Measurements from ENCODE around the gene KCNMA1.

KCNMA1 gene

DNA sequence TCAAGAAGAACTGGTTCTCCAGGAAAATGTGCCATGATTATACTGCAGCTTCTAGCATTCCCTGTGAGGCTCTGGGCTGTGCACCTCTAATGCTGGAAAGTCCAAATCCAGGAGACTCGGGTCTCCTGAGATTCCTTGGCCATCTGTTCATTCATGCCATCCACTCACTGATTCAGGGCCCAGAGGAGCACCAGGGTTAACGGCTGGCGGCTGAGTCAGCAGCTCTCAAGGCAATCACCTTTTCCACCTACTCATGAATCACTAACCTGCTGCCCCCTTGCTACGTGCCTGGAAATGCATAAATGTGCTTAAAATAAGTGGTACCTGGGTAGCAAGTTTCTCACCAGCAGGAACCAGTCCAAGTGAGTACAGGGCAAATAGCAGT lies 132.7 kb downstream of the KCNMA1 start:
- DNase-seq, result peak in 1 of 2 experiments; percentile 24

DNA sequence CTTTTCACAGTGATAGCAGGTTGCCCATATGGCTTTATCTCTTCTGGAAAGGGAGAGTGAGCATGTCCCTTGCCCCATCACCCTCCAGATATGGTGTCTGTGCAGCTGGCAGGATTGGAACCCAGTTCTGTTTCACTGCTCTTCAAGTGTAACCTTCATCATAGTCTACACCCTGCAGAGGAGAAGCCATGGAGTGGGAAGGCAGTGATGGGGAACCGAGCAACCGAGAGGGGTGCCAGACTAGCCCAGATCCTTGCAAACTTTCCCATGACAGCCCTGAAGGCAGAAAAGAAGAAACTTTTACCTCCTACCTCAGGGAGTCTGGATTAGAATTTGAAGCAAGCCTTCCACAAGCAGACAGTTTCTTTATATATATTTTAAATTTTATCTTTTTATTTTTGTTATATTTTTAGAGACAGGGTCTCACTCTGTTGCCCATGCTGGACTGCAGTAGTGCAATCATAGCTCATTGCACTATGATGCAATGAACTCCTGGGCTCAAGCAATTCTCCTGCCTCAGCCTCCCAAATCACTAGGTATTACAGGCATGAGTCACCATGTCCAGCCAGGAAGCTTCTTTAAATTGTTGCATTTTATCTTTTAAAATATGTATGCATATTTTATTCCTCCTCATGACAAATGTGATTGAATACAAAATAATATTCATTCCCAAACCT lies 133.3 kb downstream of the KCNMA1 start:
- no peak for DNase-seq

DNA sequence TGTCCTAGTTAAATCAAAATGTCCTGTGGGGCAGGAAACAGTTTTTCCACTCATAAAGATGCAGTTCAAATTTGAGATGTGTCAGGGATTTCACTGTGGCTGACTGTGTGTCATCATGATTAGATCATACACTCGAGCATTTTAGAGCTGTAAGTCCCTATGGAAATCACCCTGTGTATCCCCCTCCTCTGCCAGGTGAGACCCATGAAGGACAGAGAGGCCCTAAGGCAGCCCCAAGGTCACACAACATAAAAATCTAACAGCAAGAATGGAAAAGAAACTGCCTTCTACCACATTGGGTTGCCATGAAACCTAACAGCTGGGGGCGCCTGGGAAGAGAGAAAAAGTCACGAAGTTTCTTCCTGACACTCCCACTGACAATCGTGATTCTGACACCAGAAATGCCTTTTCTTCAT lies 135.8 kb downstream of the KCNMA1 start:
- no peak for DNase-seq

DNA sequence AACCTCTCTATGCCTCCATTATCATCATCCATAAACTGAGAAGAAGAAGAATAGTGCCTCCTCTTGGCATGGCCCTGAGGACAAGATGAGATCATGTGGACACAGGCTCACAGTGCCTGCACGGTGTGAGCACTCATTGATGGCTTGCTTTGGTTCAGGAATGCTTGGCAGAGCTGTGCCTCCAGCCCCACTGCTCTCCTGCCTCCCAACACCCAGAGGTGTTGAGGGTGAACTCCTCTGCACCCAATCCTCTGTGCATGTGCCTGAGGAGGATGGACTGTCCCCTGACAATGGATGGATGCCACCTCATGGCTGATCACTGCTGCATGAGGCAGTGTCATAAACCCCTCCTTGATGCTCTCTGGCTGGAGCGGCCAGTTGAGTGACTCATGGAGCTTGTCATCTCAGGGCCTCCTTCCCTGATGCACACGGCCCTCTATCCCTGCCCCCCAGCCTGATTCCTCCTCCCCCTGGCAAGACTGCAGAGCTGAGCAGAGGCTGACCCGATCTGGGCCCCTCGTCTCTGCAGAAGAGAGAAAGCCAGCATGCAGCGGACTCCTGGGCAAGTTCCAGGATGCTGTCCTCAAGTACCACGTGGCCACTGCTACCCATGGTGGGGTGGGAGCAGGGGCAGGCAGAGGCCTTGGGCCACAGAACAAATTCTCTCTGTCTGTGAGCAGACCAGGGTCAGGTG lies 136.3 kb downstream of the KCNMA1 start:
- DNase-seq, result peak in 1 of 2 experiments; percentile 38

DNA sequence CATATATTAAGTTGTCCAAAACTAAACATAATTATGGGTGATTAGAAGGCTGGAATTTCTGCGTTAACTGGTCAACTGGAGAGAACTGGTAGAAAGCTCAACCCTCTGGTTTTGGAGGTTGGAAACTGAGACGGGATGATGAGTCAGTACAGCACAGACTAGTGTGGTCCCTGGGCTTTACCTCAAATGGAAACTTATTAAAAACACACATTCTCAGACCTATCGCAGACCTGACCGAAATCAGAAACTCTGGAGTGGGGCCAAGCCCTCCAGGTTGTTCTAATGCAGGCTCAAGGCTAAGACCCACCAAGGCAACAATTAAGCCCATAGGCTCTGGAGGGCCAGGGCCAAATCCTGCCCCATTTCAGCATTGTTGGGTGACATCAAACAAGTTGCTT lies 136.9 kb downstream of the KCNMA1 start:
- no peak for DNase-seq

DNA sequence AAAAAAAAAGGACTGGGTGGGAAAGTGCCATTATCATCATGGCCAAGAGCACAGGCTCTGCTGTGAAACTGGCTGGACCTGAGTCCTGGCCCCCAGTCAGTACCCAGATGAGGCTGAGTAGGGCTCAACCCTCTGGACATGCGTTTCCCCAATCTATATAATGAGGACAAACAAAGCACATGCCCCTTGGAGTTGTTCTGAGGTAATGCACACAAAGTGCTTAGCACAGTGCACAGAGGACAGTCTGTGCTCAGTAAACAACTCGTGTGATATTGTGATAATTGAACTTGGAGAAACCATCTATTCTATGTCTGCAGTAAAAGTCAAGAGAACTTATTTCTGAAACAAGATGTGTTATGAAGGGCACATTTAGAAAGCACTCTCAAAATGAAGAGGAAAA lies 138.8 kb downstream of the KCNMA1 start:
- DNase-seq, result no peak

DNA sequence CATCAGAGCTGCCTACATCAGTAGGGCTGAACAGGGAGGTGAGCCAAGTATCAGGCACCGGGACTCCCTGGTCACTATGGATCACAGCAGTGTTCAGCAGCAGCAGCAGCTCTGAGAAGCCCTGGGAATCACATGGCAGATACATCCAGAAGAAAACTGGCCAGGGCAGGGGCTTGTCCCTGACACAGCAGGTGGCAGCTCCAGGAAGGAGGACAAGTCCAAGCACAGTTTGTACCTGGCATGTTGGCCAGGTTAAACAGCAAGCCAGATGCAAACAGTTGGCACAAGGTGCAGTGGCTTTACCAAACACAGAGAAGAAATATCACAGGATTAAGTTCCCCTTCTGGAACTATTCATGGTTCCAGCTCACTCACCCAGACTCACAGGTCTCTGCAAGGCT lies 139.4 kb downstream of the KCNMA1 start:
- no peak for DNase-seq

DNA sequence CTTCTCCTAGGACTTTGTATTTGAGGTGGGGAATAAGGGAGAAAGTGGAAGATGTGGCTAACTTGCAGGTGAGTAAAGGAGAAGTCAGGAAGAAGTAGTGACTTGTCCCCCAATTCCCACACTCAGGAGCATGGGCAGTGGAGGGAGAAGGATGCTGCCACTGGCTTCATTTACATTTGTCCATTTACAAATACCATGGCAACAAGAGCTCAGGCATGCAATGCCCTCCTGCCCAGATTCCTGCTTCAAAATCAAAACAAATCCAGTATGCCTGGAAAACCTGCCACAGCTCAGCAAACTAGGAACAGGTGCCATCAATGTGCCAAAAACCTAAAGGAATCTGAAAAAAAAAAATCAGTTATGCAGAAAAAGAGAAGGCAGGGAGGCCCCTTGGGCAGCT lies 139.9 kb downstream of the KCNMA1 start:
- no peak for DNase-seq

DNA sequence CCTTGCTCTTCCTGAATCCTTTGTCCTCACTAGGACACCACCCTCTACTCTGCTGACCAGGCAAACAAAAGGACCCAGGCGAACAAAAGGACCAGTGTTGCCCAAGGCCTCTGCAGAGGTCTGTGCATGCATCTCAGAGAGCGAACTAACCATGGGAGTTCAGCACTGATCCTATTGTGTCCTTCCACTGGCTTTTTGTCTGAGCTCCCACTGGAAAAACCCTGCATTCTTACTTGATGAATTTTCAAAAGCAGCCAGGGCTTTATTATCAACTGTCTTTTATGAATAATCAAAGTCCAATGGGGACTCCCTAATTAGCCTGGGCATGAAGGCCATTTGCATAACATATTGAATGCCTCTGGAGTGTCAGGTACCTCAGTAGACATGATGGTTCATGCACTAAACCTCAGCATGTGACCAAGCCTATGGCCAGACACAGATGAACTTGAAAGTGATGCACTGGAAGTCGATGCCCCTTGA lies 140.6 kb downstream of the KCNMA1 start:
- DNase-seq, result no peak

DNA sequence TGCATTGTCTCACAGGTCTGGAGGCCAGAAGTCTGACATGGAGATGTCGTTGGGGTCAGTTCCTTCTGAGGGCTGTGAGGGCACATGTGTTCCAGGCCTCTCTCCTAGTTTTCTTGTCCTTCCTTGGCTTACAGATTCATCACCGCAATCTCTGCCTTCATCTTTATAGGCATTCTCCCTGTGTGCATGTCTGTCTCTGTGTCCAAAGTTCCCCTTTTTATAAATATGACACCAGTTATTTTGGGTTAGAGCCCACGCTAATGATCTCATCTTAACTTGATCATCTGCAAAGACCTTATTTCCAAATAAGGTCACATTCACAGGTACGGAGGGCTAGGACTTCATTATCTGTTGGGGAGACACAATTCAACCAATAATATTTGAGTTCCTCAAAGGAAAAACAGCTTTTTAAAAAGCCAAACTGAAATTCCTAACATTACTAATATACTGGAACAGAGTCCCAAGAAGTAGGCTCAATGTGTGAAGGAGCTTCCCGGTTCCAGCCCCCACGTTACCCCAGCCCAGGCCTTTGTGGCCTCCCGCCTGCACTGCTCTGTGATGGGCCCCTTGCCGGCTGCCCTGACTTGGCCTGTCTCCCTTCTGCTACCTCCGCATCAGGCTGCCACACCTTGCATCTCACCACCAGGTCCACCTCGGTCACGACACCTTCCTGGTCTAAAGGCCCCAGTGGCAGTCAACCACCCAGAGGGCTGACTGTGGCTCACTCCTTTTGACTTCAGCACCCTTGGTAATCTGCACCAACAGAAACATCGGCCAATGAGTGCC lies 142.7 kb downstream of the KCNMA1 start:
- DNase-seq, result no peak

DNA sequence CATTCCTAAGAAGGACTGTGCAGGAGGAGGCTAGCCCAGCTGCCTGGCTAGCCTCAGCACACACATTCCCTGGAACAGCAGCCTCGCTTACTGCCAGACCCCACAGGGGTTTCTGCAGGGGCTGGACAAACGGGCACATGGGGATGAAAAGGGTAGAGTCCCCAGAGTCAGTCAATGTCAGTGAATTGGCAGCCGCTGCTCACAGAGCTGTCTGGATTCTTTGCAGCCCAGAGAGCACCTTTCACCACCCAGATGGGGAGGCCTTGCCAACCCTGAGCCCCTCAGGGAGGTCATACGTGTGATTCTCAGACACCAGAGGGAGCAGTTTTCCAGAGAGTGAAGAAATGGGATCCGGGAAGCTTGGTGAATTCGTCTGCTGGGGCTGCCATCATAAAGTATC lies 143.3 kb downstream of the KCNMA1 start:
- DNase-seq, result peak; percentile 65 to 73

DNA sequence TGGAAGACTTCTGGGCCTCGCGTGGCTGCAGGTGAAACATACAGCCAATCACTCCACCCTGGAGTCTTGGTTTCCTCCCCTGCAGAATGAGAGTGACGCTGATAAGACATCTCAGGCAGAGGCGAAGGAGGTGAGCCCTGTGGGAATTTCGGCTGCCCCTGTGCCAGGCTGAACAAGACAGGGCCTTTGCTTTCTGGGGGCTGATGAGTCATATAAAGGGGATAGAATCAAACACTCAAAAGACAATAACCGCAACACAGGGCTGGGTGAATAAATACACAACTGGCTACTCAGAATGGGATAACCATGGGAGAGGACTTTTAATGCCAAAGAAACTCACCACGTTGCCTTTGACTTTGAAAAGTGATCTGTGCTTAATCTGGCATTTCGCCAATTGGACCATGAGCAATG lies 143.8 kb downstream of the KCNMA1 start:
- DNase-seq, result no peak

DNA sequence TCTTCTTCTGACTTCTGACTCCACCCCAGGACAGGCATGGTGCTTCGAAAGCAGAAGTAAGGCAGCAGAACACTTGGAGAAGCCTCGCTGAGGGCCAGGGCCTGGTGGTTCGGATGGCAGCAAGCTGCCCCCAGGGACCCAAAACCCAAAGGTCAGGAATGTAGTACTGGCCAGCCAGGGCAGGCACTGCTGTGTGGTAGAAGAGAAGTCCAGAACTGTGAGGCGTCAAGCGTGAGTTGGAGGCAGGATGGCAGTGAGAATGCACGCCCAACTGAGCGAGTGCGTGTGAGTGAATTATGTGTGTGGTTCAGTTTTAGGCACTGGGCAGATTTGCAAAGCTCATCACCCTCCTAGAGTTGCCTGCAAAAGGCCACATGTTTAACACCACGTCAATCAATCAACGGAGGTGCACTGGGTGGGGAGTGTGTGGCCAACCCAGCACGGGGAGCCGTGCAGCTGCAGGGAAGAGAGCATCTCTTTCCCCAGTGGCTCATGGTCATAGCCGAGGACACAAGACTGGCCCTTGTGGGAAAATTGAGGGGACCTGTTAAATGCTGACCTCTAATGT lies 144.3 kb downstream of the KCNMA1 start:
- DNase-seq, result no peak

DNA sequence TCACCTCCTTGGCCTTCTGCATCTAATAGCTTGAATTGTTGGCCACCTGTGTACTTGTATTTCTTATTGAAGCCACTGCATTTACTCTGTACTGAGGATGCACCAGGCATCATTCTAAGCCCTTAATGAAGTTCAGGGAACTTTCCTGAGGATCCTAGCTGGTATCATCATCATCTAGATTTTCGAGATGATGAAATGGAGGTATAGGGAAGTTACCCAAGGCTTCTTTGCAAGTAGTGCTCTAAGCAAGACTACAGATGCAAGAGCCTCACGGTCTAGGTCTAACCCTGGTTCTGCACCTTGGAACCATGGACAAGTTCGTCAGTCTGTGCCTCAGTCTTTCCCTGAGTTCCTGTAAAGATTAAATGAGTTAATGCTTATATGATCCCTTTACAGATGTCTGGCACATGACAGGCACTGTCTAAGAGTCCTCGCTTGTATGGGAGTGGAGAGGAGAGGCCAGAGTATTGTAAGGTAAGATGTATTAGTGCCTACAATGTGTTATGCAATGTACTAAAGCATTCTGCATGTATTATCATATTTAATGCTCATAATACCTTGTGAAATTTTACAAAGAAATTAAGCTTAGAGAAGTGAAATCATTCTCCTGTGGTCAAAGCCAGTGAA lies 145.1 kb downstream of the KCNMA1 start:
- DNase-seq, result no peak

DNA sequence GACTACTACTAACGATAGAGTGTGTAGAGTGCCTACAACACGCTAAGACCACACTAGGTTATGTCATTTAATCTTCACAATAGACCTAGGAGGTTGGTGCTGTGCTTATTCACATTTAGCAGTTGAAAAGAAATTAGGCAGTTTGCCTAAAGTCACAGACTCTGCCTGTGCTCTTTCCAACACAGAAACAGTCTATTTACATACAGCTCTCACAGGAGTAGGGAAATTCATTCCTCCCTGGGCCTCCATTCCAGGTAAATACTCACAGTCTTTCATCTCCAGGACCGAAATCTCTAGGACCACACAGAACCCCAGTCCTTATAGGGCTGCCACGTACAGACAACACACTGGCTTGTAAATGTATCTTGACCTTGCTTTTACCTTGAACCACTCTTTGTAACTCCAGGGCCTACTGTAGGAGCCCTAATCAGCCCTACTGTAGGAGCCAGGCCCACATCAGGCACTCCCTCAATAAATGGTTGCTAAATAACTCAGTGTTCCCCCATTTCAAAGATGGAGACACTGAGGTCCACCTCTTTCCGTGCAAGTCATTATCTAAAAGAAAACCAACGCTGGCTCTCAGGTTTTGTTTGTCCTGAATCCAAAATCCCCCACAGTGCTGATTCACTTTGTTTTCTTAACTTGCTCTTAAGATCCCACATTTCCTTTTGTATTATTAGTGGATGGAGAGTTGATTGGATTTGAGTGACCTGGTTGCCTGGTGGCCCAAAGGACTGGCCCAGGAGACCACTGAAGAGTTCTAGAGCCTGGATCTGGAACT lies 146.9 kb downstream of the KCNMA1 start:
- DNase-seq, result no peak

DNA sequence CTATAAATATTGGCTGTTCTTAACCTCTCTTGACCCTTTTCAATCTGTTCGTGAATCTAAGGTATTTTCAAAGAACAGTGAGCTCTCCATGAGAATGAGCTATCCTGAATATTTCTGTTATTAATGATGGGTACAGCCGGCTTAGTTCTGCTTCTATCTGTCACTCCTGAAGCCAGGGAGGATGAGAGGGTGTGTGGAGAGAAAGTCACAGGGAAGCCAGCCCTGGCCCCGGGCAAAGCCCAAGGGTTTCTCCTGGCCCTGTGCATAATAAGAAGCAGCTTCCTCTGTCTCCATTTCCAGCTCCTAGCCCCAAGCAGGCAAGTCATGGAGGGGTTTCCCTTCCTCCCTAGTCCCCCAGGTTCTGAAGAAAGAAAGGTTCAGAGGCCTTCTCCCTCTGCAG lies 151.1 kb downstream of the KCNMA1 start:
- no peak for DNase-seq

DNA sequence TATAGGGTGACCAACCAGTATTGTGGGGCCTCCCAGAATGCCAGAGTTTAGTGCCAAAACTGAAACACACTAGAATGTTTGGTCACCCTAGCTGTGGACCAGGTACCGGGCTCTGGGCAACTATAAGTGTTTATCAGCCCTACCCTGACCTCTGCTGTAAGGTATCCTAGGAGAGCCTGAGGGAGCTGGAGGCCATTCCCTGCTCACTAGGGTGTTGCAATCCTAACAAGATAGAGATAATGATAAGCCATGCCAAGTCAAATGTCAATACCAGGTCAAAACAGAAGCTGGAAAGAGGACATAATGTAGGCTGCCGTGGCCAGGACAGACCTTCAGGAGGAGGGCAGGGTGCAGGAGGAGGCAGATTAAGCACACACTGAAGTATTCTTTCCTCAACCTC lies 151.8 kb downstream of the KCNMA1 start:
- DNase-seq, result no peak

DNA sequence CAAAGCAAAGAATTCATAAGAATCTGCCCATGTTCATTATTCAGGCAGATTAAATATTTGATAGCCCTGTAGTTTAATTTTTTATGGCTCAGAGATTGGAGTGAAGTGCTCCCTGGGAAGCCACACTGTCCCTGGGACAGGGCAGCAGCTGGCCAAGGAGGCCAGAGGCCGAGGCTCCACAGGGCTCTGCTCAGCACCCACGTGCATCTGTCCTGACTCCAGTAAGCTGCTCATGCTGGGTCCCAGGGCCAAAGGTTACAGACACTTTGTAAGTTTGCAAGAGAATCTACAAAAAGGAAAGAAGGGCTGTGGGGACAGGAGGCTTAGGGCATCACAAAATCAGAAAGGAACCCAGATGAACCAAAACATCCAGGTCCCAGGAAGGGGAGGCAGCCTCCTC lies 155.5 kb downstream of the KCNMA1 start:
- no peak for DNase-seq

DNA sequence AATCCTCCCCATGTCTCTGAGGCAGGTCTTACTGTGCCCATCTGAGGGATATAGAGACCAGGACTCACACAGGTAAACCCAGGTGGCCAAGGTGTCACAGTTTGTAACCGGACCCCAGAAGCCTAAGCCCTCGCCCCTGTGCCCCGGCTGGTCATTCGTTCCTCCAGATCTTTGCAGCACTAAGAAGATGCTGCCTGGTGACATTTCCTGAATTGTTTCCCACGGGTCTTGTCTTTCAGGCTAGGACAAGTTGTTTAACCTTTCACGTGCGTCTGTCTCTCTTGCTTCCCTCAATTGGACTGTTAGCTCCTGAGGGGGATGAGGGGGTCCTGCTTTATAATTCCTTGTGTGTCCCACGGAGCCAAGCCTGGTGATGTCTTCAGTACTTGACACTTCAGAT lies 158.0 kb downstream of the KCNMA1 start:
- DNase-seq, result no peak

DNA sequence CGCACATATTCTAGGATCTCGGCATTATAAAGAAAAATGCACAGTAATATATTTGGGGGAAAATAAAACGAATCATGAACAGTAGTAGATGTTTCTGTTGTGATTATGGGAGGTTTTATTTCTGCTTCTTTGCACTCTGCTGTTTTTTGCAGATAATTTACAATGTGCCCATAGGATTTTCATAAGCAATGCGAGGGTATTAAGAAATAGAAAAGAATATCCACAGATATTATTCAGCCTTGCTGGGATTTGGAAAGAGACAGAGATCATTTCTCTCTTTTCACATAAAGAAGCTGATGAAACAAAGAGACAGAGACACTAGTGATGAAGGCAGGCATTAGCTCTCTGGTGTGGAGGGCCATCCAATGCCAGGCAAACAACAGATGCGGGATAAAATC lies 158.6 kb downstream of the KCNMA1 start:
- DNase-seq, result no peak

DNA sequence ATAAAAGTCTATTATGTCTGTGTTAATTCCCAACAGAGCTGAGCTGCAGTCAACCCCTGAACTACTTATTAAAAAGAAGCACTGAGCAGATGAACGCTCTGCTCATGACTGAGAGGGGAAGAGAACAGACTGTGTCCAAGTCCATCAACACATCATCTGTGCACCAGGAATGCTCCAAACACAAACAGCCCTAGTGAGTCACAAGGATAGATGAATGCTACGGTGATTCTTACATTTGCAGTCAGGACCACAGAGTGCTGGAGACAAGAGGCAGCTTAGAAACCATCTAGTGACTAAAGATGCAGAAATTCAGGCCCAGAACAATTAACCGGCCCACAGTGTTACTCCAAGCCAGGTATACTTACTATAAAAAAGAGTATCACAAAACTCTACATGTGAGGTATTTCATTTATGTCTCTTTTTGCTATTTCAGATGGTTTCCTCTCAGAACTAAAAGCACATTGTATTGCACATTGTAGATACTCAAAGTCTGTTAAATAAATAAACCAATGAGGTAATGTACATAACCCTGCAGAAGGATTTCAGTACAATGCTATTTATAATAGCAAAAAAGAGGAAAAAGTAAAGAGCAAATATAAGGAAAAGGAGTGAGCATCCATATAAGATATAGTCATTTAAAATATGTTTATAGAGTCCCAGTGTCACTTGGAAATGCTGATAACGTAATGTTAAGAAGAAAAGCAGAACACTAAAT lies 159.2 kb downstream of the KCNMA1 start:
- peak in 1 of 2 experiments; percentile 59 for DNase-seq

DNA sequence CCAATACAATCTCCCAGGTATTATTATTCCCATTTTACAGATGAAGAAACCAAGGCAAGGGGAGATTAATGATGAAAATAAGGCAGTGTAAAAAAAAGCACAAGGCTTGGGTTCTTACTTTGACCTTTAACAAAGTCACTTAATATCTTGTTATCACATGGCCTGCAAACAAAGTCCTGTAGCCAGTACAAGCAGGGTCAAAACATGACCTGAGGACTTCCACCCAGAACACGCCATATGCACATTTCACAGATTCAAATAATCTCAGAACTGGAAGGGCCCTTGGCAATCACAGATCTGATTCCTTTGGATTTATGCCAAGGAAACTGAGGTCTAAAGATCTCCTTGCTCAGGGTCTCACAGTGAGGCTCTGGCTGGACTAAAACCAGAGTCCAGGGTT lies 162.1 kb downstream of the KCNMA1 start:
- DNase-seq, result no peak
